OCI-LY1 (cell line): Measurements from ENCODE around the gene BTBD9.

Experiments
- H2AFZ ChIP-seq: fragments of 200-600 bp; sonication (generic), shearing (Covaris generic); 2 replicates; pipeline ENCODE4 v1.6.0; 2014; ENCODE audit warnings: antibody characterized with exemption, mild to moderate bottlenecking, low read length
- H3F3A ChIP-seq: fragments of 200-600 bp; sonication (generic), shearing (Covaris generic); 2 replicates; pipeline ENCODE4 v1.6.0; 2014; ENCODE audit warnings: mild to moderate bottlenecking, antibody characterized with exemption, low read length, moderate library complexity; ENCODE audit not compliant: insufficient read depth
- H3K27ac ChIP-seq: fragments of 200-600 bp; sonication (generic); 2 replicates; pipeline ENCODE4 v1.5.1; 2014; ENCODE audit warnings: low read length, mixed run types, mild to moderate bottlenecking, low read depth; ENCODE audit not compliant: poor library complexity, severe bottlenecking
- H3K27me3 ChIP-seq: fragments of 200-600 bp; sonication (generic); 2 replicates; pipeline ENCODE4 v1.6.0; 2014; ENCODE audit warnings: antibody characterized with exemption, mild to moderate bottlenecking, low read length, moderate library complexity; ENCODE audit not compliant: insufficient read depth
- H3K36me3 ChIP-seq: fragments of 200-600 bp; sonication (generic); 2 replicates; pipeline ENCODE4 v1.6.1; 2014; ENCODE audit warnings: mild to moderate bottlenecking, antibody characterized with exemption, low read length, moderate library complexity, mixed read lengths; ENCODE audit not compliant: insufficient read depth
- H3K4me1 ChIP-seq: fragments of 200-600 bp; sonication (generic); 2 replicates; pipeline ENCODE4 v1.5.1; 2014; ENCODE audit warnings: mild to moderate bottlenecking, low read length, moderate library complexity; ENCODE audit not compliant: insufficient read depth, severe bottlenecking
- H3K4me2 ChIP-seq: fragments of 200-600 bp; sonication (generic), shearing (Covaris generic); 2 replicates; pipeline ENCODE4 v1.6.1; 2014; ENCODE audit warnings: low read length
- H3K4me3 ChIP-seq: fragments of 200-600 bp; sonication (generic); 2 replicates; pipeline ENCODE4 v1.5.1; 2014; ENCODE audit warnings: low read length, low read depth, mild to moderate bottlenecking, mixed read lengths; ENCODE audit not compliant: poor library complexity, severe bottlenecking
- H3K79me2 ChIP-seq: fragments of 200-600 bp; shearing (Covaris generic); 2 replicates; pipeline ENCODE4 v1.6.1; 2016; ENCODE audit warnings: mixed run types, low read length, mixed read lengths; ENCODE audit not compliant: insufficient read depth
- H3K9ac ChIP-seq: fragments of 200-600 bp; sonication (generic), shearing (Covaris generic); 2 replicates; pipeline ENCODE4 v1.6.1; 2014; ENCODE audit warnings: mild to moderate bottlenecking, low read length, mixed read lengths
- H3K9me2 ChIP-seq: fragments of 200-600 bp; sonication (generic), shearing (Covaris generic); 2 replicates; pipeline ENCODE4 v1.6.1; 2014; ENCODE audit warnings: low read depth, mild to moderate bottlenecking, low read length, mixed read lengths
- H3K9me3 ChIP-seq: fragments of 200-600 bp; shearing (Covaris generic); 2 replicates; pipeline ENCODE4 v1.6.1; 2014; ENCODE audit warnings: low read length, mixed read lengths
- H4K20me1 ChIP-seq: fragments of 200-600 bp; sonication (generic), shearing (Covaris generic); 2 replicates; pipeline ENCODE4 v1.6.0; 2016; ENCODE audit warnings: mild to moderate bottlenecking, low read length; ENCODE audit not compliant: insufficient read depth
- CTCF ChIP-seq: fragments of 200-600 bp; sonication (generic), shearing (Covaris generic); IDR thresholded peaks from 2 replicates; pipeline ENCODE4 v1.5.1; 2017; ENCODE audit warnings: mild to moderate bottlenecking, antibody characterized with exemption, low read length, moderate library complexity, mixed read lengths
- EZH2 ChIP-seq: fragments of 200-600 bp; sonication (generic), shearing (Covaris generic); IDR thresholded peaks from 2 replicates; pipeline ENCODE4 v1.8.0; 2017; ENCODE audit warnings: borderline replicate concordance, mixed run types, mild to moderate bottlenecking, antibody characterized with exemption, low read length, moderate library complexity, mixed read lengths

BTBD9 gene

DNA sequence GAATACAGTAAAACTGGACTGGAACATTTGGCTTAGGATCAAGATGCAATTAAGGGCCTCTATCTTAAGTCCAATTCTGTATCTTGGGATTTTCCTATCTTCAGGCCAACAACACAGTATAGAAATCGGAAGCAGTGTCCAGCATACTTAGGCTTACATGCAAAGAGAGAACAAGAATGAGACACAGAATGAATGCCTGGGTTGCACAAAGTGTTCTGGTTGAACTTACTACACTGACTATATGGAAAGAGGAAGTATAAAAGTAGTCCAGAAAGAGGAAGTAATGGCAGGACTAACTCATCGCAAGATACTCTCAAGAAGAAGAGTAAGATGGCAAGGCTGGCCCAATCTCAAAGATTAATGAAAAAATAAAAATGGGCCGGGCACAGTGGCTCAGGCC lies 87.6 kb downstream of the BTBD9 start:
- no peaks in the 10 kb centered on the region for H3K9me2 ChIP-seq
- no peak overlapping the region for H3K9ac ChIP-seq
- H3K27me3 ChIP-seq, result no peaks in the 10 kb centered on the region
- TF ChIP-seq EZH2 (no peak), CTCF (no peak)
- no peak overlapping the region for H3K4me3 ChIP-seq
- no peaks in the 10 kb centered on the region for H3K79me2 ChIP-seq
- no peak overlapping the region for H2AFZ ChIP-seq
- H4K20me1 ChIP-seq, result no peaks in the 10 kb centered on the region
- H3K27ac ChIP-seq, result no peak overlapping the region
- peaks cover 9% of the 10 kb centered on the region for H3K4me1 ChIP-seq
- H3K36me3 ChIP-seq, result no peaks in the 10 kb centered on the region; the same call in 1 of the 2 replicates
- H3K9me3 ChIP-seq, result peaks cover 3% of the 10 kb centered on the region; the same call in 1 of the 2 replicates
- H3K4me2 ChIP-seq, result no peak overlapping the region
- H3F3A ChIP-seq, result no peaks in the 10 kb centered on the region

GRCh38 chr6:38549795-38550194 lies 89.9 kb downstream of the BTBD9 start:
- H3K27me3 ChIP-seq, result no peaks in the 10 kb centered on the region
- peaks cover 9% of the 10 kb centered on the region for H3K4me1 ChIP-seq
- H3K27ac ChIP-seq, result no peak overlapping the region
- no peaks in the 10 kb centered on the region for H3K79me2 ChIP-seq
- H4K20me1 ChIP-seq, result no peaks in the 10 kb centered on the region
- no peaks in the 10 kb centered on the region; the same call in 1 of the 2 replicates for H3K36me3 ChIP-seq
- H2AFZ ChIP-seq, result no peak overlapping the region
- no peak for TF ChIP-seq EZH2
- no peak for TF ChIP-seq CTCF
- H3F3A ChIP-seq, result no peaks in the 10 kb centered on the region
- H3K9me3 ChIP-seq, result peaks cover 3% of the 10 kb centered on the region; the same call in 1 of the 2 replicates
- no peaks in the 10 kb centered on the region for H3K9me2 ChIP-seq
- no peak overlapping the region for H3K9ac ChIP-seq
- H3K4me3 ChIP-seq, result no peak overlapping the region
- no peak overlapping the region for H3K4me2 ChIP-seq

- Histone ChIP-seq H3K4me1 (peaks cover 9% of the 10 kb centered on the region), H4K20me1 (no peaks in the 10 kb centered on the region), H3K79me2 (no peaks in the 10 kb centered on the region), H3K9me2 (no peaks in the 10 kb centered on the region), H3K4me2 (no peak overlapping the region), H3K36me3 (no peaks in the 10 kb centered on the region; the same call in 1 of the 2 replicates), H2AFZ (no peak overlapping the region), H3K27ac (no peak overlapping the region), H3K9ac (no peak overlapping the region), H3K4me3 (no peak overlapping the region), H3K9me3 (peaks cover 3% of the 10 kb centered on the region; the same call in 1 of the 2 replicates), H3K27me3 (no peaks in the 10 kb centered on the region), H3F3A (no peaks in the 10 kb centered on the region)
- TF ChIP-seq CTCF (no peak), EZH2 (no peak)
Measured at GRCh38 chr6:38549180-38549579, 90.5 kb downstream of the BTBD9 start.
